Endothelial cell of umbilical vein (primary cell): ENCODE results near the gene ATP8A1.
"Not testable (repeated sequence)": the region's sequence is repeated elsewhere in the genome, so short reads cannot be mapped to it uniquely, and the experiment has no call there.

Experiments
- POLR2A ChIP-seq: IDR thresholded peaks from 2 replicates; pipeline ENCODE4 v1.6.1; 2012; ENCODE audit warnings: low read depth, mild to moderate bottlenecking, control low read depth, low read length
- POLR2AphosphoS5 ChIP-seq: IDR thresholded peaks from 2 replicates; pipeline ENCODE4 v1.6.1; 2012; ENCODE audit warnings: low read depth, mild to moderate bottlenecking, control low read depth, low read length, moderate library complexity; ENCODE audit not compliant: insufficient read depth
- TF ChIP-seq, protein P1 (sequence below), 2 donors: IDR thresholded peaks; 1 replicate in 1 of 2; 2 replicates in 1 of 2; pipeline ENCODE4 v1.5.1; 2011; ENCODE audit warnings: low read length in 2 of 2, mild to moderate bottlenecking in 2 of 2, moderate library complexity in 2 of 2, control low read depth in 1 of 2, inconsistent platforms in 1 of 2, low read depth in 1 of 2; ENCODE audit not compliant: insufficient read depth in 1 of 2; ENCODE audit errors: extremely low read depth in 1 of 2

DNA sequence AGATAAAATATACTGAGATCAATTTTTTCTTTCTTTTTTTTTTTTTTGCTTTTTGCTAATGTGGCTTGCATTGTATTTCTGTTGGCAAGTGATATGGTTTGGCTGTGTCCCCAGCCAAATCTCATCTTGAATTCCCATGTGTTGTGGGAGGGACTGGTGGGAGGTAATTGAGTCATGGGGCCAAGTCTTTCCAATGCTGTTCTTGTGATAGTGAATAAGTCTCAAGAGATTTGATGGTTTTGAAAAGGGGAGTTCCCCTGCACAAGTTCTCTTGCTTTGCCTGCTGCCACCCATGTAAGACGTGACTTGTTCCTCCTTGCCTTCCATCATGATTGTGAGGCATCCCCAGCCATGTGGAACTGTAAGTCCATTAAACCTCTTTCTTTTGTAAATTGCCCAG, 195.7 kb downstream of the ATP8A1 start:
- not testable (repeated sequence) for TF ChIP-seq POLR2A, POLR2AphosphoS5
- TF ChIP-seq, protein P1, sequence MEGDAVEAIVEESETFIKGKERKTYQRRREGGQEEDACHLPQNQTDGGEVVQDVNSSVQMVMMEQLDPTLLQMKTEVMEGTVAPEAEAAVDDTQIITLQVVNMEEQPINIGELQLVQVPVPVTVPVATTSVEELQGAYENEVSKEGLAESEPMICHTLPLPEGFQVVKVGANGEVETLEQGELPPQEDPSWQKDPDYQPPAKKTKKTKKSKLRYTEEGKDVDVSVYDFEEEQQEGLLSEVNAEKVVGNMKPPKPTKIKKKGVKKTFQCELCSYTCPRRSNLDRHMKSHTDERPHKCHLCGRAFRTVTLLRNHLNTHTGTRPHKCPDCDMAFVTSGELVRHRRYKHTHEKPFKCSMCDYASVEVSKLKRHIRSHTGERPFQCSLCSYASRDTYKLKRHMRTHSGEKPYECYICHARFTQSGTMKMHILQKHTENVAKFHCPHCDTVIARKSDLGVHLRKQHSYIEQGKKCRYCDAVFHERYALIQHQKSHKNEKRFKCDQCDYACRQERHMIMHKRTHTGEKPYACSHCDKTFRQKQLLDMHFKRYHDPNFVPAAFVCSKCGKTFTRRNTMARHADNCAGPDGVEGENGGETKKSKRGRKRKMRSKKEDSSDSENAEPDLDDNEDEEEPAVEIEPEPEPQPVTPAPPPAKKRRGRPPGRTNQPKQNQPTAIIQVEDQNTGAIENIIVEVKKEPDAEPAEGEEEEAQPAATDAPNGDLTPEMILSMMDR (IDR thresholded peaks at IDR 0.05; ENCODE audit: extremely low read depth in 1 of 2, insufficient read depth in 1 of 2, low read depth in 1 of 2, low read length in 2 of 2), result not testable (repeated sequence)
